Stimulated activated effector memory CD8-positive, alpha-beta T cell treated with anti-CD3 and anti-CD28 coated beads, Interleukin-12 subunit alpha, Interleukin-12 subunit beta, amount 100 ng/mL, for 72 hours (primary cell): Measurements from ENCODE around the gene SLC29A3.

Experiments
- ATAC-seq: fragments of 150-1000 bp; cut with Tn5 transposase; 2 replicates; pipeline ENCODE4 v1.10.0; 2021
- DNase-seq, 2 donors: peaks; one replicate each; pipeline ENCODE4 v3.0.0; 2021 to 2022; ENCODE audit warnings: low spot score in 2 of 2
- H3K27ac Mint-ChIP-seq: one replicate; pipeline ENCODE4 v1.8.0; 2022; ENCODE audit warnings: mild to moderate bottlenecking, mixed read lengths
- H3K36me3 Mint-ChIP-seq: one replicate; pipeline ENCODE4 v1.8.0; 2022; ENCODE audit warnings: mild to moderate bottlenecking, mixed read lengths
- H3K4me1 Mint-ChIP-seq: one replicate; pipeline ENCODE4 v1.8.0; 2022; ENCODE audit warnings: mixed read lengths
- H3K4me3 Mint-ChIP-seq: one replicate; pipeline ENCODE4 v1.8.0; 2022; ENCODE audit warnings: mild to moderate bottlenecking, mixed read lengths
- H3K9me3 Mint-ChIP-seq: one replicate; pipeline ENCODE4 v1.8.0; 2022; ENCODE audit warnings: mixed read lengths

The SLC29A3 gene

DNA sequence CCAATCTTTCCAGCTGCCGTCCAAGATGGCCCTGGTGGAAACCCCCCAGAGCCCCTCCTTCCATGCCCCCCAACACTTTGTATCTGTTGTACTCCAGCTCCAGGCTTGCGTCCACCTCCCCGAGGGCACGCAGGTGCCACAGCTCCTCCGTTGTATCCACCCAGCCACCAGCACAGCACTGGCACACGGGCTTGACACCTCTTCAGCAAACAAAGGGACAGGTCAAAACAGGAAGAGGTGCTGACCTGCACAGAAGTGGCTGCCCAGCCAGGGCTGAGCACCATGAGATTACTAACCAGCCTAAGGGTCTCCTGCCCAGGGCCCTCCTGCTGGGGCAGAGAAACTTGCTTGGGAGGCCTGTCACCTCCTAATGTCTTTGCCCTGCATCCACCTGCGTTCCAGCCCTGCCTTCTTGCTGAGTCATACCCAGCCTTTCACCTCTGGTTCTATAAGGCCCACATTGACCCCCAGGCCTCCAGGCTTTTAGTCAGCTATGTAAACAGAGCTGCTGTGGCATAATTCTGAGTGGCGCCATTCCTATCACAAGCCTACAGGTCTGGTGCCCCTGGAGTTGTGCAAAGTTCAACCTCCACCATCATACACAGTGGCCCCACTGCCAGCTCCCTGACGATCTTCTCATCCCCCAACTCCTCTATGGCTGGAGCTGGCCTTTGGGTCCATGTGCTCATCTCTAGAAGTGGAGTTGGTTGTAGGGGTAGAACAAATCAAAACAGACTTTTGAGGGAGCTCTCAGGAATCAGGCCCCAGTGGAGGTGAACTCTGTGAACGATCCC lies 20.9 kb downstream of the SLC29A3 start:
- Mint-ChIP-seq H3K9me3 (no peaks in the 10 kb centered on the region), H3K4me3 (no peak overlapping the region), H3K4me1 (peaks cover 8% of the 10 kb centered on the region), H3K36me3 (peaks cover 8% of the 10 kb centered on the region), H3K27ac (peak overlapping the region; percentile 74)
- DNase-seq (no peak), ATAC-seq (peak; percentile 57)

DNA sequence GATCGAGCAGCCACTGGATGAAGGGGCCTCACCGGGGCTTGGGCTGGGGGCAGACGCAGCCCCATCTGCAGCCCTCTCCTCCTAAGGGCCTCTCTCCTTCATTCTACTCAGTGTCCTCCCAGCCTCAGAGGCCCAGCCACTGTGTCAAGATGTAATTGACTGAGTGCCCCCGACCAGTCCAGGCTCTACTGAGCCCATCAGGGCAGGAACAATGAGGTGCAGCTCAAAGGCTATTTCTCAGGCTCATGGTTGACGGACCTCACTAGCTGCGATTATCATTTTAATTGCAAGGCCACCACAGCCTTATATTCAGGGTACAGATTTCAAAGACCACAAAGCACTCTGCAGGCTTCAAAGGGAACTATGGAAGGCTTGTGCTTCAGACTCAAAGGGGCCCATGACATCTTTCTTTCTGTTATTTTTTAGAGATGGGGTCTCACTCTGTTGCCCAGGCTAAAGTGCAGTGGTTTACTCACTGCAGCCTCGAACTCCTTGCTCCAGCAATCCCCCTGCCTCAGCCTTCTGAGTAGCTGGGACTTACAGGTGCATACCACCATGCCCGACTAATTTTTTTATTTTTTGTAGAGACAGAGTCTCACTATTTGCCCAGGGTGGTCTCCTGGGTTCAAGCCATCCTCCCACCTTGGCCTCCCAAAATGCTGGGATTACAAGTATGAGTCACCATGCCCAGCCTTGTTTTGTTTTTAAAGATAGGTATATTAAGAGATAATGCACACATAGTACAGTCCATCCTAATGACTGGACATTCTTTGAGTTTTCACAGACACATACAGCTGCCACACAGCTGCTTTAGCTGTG lies 23.7 kb downstream of the SLC29A3 start:
- Mint-ChIP-seq H3K27ac (no peak overlapping the region), H3K4me1 (peaks cover 8% of the 10 kb centered on the region), H3K9me3 (no peaks in the 10 kb centered on the region), H3K4me3 (no peak overlapping the region), H3K36me3 (no peaks in the 10 kb centered on the region)
- DNase-seq: no peak
- no peak for ATAC-seq

- Mint-ChIP-seq H3K4me1 (peaks cover 8% of the 10 kb centered on the region), H3K36me3 (no peaks in the 10 kb centered on the region), H3K27ac (no peak overlapping the region), H3K4me3 (no peak overlapping the region), H3K9me3 (no peaks in the 10 kb centered on the region)
- DNase-seq: no peak
- no peak for ATAC-seq
Observed at GRCh38 chr10:71343392-71343773, 24.3 kb downstream of the SLC29A3 start.

GRCh38 chr10:71344154-71344925 lies 25.3 kb downstream of the SLC29A3 start:
- Mint-ChIP-seq H3K4me1 (peaks cover 8% of the 10 kb centered on the region), H3K36me3 (no peaks in the 10 kb centered on the region), H3K9me3 (no peaks in the 10 kb centered on the region), H3K27ac (no peak overlapping the region), H3K4me3 (no peak overlapping the region)
- ATAC-seq: no peak
- no peak for DNase-seq

DNA sequence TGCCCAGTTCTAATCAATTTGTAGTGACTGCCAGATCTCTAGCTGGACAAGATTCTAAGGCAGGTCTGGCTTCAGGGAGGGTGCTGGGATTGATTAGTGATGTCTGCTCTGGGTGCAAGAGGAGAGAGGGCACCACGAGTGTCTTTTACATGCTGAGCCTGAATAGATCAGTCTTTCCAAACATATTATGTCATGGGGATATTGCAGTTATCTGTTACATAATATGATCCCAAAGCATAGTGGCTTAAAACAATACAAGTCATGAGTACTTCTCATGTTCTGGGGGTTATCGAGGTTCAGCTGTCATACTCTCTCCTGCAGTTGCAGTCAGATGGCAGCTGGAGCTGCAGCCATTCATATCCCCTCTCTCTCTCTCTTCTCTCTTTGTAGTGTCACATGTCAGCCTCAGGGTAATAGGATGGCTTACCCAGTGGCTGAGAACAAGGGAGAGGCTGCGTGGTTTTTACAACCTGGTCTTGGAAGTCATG lies 26.0 kb downstream of the SLC29A3 start:
- H3K4me3 Mint-ChIP-seq: no peak overlapping the region
- no peak overlapping the region for H3K27ac Mint-ChIP-seq
- peaks cover 14% of the 10 kb centered on the region for H3K4me1 Mint-ChIP-seq
- ATAC-seq: no peak
- no peaks in the 10 kb centered on the region for H3K36me3 Mint-ChIP-seq
- DNase-seq: no peak
- H3K9me3 Mint-ChIP-seq: no peaks in the 10 kb centered on the region

DNA sequence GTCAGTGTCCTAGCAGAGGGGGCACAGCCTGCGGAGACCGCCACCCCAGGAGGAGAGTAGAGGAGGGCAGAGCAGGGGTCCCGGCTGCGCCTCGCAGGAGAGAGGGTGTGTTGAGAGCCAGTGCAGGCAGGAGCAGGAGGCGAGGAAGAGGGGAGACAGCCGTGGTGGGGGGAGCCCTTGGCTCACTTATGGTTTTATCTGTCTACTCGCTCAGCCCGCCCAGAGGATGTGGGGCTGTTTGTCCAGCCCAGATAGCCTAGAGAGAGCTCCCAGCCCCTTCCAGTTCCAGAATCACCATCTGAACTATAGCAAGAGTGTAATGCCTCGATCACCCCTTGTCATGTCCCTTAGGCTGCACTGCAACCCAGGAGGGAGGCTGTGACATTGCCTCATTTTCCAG lies 26.6 kb downstream of the SLC29A3 start:
- H3K4me3 Mint-ChIP-seq: no peak overlapping the region
- no peaks in the 10 kb centered on the region for H3K36me3 Mint-ChIP-seq
- peaks cover 9% of the 10 kb centered on the region for H3K4me1 Mint-ChIP-seq
- ATAC-seq: no peak
- no peak overlapping the region for H3K27ac Mint-ChIP-seq
- H3K9me3 Mint-ChIP-seq: no peaks in the 10 kb centered on the region
- DNase-seq: no peak

- H3K4me3 Mint-ChIP-seq: no peak overlapping the region
- no peak for DNase-seq
- no peak for ATAC-seq
- no peaks in the 10 kb centered on the region for H3K9me3 Mint-ChIP-seq
- no peak overlapping the region for H3K27ac Mint-ChIP-seq
- no peaks in the 10 kb centered on the region for H3K36me3 Mint-ChIP-seq
- peaks cover 6% of the 10 kb centered on the region for H3K4me1 Mint-ChIP-seq
Observed at GRCh38 chr10:71346731-71347130, 27.7 kb downstream of the SLC29A3 start.

GRCh38 chr10:71347587-71348395 lies 28.7 kb downstream of the SLC29A3 start:
- H3K9me3 Mint-ChIP-seq: no peaks in the 10 kb centered on the region
- no peak overlapping the region for H3K4me3 Mint-ChIP-seq
- H3K36me3 Mint-ChIP-seq: no peaks in the 10 kb centered on the region
- H3K4me1 Mint-ChIP-seq: peaks cover 6% of the 10 kb centered on the region
- no peak for ATAC-seq
- no peak for DNase-seq
- H3K27ac Mint-ChIP-seq: no peak overlapping the region

DNA sequence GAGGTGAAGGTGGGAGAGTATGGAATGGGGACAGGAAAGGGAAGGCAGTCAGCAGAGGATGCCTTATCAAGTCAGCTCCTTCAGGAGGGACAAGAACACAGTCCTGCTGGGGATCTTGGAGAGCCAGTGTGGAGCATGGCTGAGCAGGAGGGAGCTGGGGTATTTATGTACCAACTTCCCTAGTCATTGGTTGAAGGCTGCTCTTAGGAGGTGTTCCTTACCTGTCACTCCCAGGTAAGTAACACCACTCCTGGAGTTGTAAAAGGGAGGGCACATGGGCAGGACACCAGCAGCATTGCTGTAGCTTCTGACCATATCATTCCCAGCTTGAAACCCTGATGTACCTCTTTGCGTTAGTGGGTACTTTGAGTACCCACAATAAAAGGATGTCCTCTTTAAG lies 29.8 kb downstream of the SLC29A3 start:
- H3K36me3 Mint-ChIP-seq: no peaks in the 10 kb centered on the region
- H3K27ac Mint-ChIP-seq: no peak overlapping the region
- no peak overlapping the region for H3K4me3 Mint-ChIP-seq
- peaks cover 6% of the 10 kb centered on the region for H3K4me1 Mint-ChIP-seq
- DNase-seq (no peak), ATAC-seq (no peak)
- no peaks in the 10 kb centered on the region for H3K9me3 Mint-ChIP-seq

GRCh38 chr10:71349406-71349805 lies 30.3 kb downstream of the SLC29A3 start:
- H3K36me3 Mint-ChIP-seq: no peaks in the 10 kb centered on the region
- DNase-seq (no peak), ATAC-seq (no peak)
- H3K27ac Mint-ChIP-seq: no peak overlapping the region
- H3K9me3 Mint-ChIP-seq: no peaks in the 10 kb centered on the region
- H3K4me3 Mint-ChIP-seq: no peak overlapping the region
- peaks cover 6% of the 10 kb centered on the region for H3K4me1 Mint-ChIP-seq

- ATAC-seq: no peak
- H3K27ac Mint-ChIP-seq: peak overlapping the region; percentile 73
- H3K36me3 Mint-ChIP-seq: no peaks in the 10 kb centered on the region
- H3K9me3 Mint-ChIP-seq: no peaks in the 10 kb centered on the region
- DNase-seq: no peak
- no peak overlapping the region for H3K4me3 Mint-ChIP-seq
- H3K4me1 Mint-ChIP-seq: peaks cover 6% of the 10 kb centered on the region
Observed at GRCh38 chr10:71351087-71351486, 32.0 kb downstream of the SLC29A3 start.

DNA sequence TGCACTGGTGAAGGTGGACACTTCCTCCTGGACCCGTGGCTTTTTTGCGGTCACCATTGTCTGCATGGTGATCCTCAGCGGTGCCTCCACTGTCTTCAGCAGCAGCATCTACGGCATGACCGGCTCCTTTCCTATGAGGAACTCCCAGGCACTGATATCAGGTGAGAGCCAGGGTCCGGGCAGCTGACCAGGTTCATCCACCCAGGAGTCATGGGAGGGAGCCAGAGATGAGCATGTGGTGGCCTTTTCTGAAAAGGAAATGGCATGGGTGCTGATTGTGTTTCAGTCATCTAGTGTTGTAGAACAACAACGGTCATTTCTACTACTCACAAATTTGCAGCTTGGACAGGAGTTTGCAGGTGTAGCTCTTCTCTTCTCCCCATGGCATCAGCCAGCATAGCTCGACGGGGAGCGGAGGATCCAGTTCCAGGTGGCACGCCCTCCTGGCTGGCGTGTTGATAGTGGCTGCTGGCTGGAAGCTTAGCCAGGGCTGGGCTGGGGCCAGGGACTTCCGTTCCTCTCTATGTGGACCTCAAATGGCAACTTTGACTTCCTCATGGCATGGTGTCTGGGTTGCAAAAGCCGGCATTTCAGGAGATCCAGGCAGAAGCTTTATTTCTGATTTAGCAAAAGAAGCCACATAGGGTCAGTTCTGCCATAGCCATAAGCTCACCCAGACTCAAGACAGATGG lies 32.7 kb downstream of the SLC29A3 start:
- Mint-ChIP-seq H3K27ac (no peak overlapping the region), H3K4me1 (peaks cover 6% of the 10 kb centered on the region), H3K36me3 (no peaks in the 10 kb centered on the region), H3K4me3 (no peak overlapping the region), H3K9me3 (no peaks in the 10 kb centered on the region)
- ATAC-seq (no peak), DNase-seq (no peak)

GRCh38 chr10:71353639-71354038 lies 34.6 kb downstream of the SLC29A3 start:
- Mint-ChIP-seq H3K27ac (peak overlapping the region; percentile 58), H3K36me3 (peaks cover 3% of the 10 kb centered on the region), H3K4me1 (peaks cover 6% of the 10 kb centered on the region), H3K4me3 (no peak overlapping the region), H3K9me3 (no peaks in the 10 kb centered on the region)
- no peak for ATAC-seq
- DNase-seq: no peak

GRCh38 chr10:71354776-71355175 lies 35.7 kb downstream of the SLC29A3 start:
- no peak for DNase-seq
- peaks cover 14% of the 10 kb centered on the region for H3K36me3 Mint-ChIP-seq
- H3K9me3 Mint-ChIP-seq: no peaks in the 10 kb centered on the region
- H3K27ac Mint-ChIP-seq: peak overlapping the region; percentile 63
- no peak overlapping the region for H3K4me3 Mint-ChIP-seq
- H3K4me1 Mint-ChIP-seq: peaks cover 2% of the 10 kb centered on the region
- ATAC-seq: no peak
